Hepatocyte (in vitro differentiated cells): ENCODE measurements around the gene BHLHE23. TPM values are rescaled to one million over a fixed set of nuclear protein-coding genes. Genes with fewer than 3 reads are reported as not detected.
A peak's percentile ranks its signal among the peaks of the same experiment; 100 is the strongest.

Experiments used
- DNase-seq: peaks from one replicate; pipeline ENCODE4 v3.0.0-alpha.2; 2016; ENCODE audit warnings: low spot score
- H2AFZ ChIP-seq: fragments of 200-600 bp; sonication (generic); 2 replicates; pipeline ENCODE4 v1.6.0; 2016; ENCODE audit warnings: antibody characterized with exemption, mild to moderate bottlenecking
- H3K27ac ChIP-seq: fragments of 200-600 bp; sonication (generic); 2 replicates; pipeline ENCODE4 v1.5.1; 2016; ENCODE audit warnings: mild to moderate bottlenecking
- H3K27me3 ChIP-seq: fragments of 200-600 bp; sonication (generic); 2 replicates; pipeline ENCODE4 v1.6.1; 2016
- H3K36me3 ChIP-seq: fragments of 200-600 bp; sonication (generic); replicated peaks from 2 replicates; pipeline ENCODE4 v1.5.1; 2016; ENCODE audit warnings: low read depth; ENCODE audit not compliant: insufficient read depth
- H3K4me1 ChIP-seq: fragments of 200-600 bp; sonication (generic); 2 replicates; pipeline ENCODE4 v1.5.1; 2016; ENCODE audit warnings: mild to moderate bottlenecking, moderate library complexity; ENCODE audit not compliant: insufficient read depth
- H3K4me2 ChIP-seq: fragments of 200-600 bp; sonication (generic); 2 replicates; pipeline ENCODE4 v1.6.0; 2016
- H3K4me3 ChIP-seq: fragments of 200-600 bp; sonication (generic); 2 replicates; pipeline ENCODE4 v1.5.1; 2016; ENCODE audit warnings: mild to moderate bottlenecking
- H3K79me2 ChIP-seq: fragments of 200-600 bp; sonication (generic); 2 replicates; pipeline ENCODE4 v1.6.0; 2017; ENCODE audit warnings: mild to moderate bottlenecking
- H3K9me2 ChIP-seq: fragments of 200-600 bp; sonication (generic); replicated peaks from 2 replicates; pipeline ENCODE4 v1.6.0; 2017; ENCODE audit warnings: mild to moderate bottlenecking; ENCODE audit not compliant: insufficient read depth
- H3K9me3 ChIP-seq: fragments of 200-600 bp; sonication (generic); 2 replicates; pipeline ENCODE4 v1.5.1; 2016; ENCODE audit warnings: low read depth, mild to moderate bottlenecking
- H4K20me1 ChIP-seq: fragments of 200-600 bp; sonication (generic); 2 replicates; pipeline ENCODE4 v1.6.0; 2016; ENCODE audit warnings: mild to moderate bottlenecking; ENCODE audit not compliant: insufficient read depth, poor library complexity, severe bottlenecking
- EZH2 ChIP-seq: fragments of 200-600 bp; sonication (generic); IDR thresholded peaks from 2 replicates; pipeline ENCODE4 v1.6.1; 2016; ENCODE audit warnings: antibody characterized with exemption, mild to moderate bottlenecking, borderline replicate concordance
- EZH2phosphoT487 ChIP-seq: fragments of 200-600 bp; sonication (generic); IDR thresholded peaks from one replicate; pipeline ENCODE4 v1.6.1; 2018; ENCODE audit warnings: antibody characterized with exemption, mild to moderate bottlenecking, low read depth, moderate library complexity; ENCODE audit not compliant: unreplicated experiment, severe bottlenecking
- WGBS: methylation state at CpG from one replicate; pipeline ENCODE4 v1.1.6; 2016; ENCODE audit warnings: low lambda C conversion rate; ENCODE audit errors: missing lambda C conversion rate; 5-methylcytosine and 5-hydroxymethylcytosine counted together
- polyA plus RNA-seq: library from polyadenylated mRNA; unstranded; fragments of >200 nt; fragmentation: Nextera tagmentation; extraction: Ambion mirVana; gene quantifications from 2 replicates; pipeline ENCODE4 v1.2.1, GENCODE V29; 2016
- total RNA-seq: library from RNA; depleted of rRNA; stranded (reverse); fragments of >200 nt; gene quantifications from 2 replicates; pipeline ENCODE4 v1.2.3, GENCODE V29; 2014
- TF ChIP-seq, protein P1 (sequence below): fragments of 200-600 bp; sonication (generic); IDR thresholded peaks from 2 replicates; pipeline ENCODE4 v1.5.1; 2016; ENCODE audit warnings: antibody characterized with exemption, mild to moderate bottlenecking; ENCODE audit not compliant: poor library complexity

Gene BHLHE23
- total and polyA plus RNA-seq, 2 experiments from 2014 or later = not detected

GRCh38 chr20:63014710-63015109 lies 7.9 kb upstream of the BHLHE23 start:
- Histone ChIP-seq H3K36me3 (no peaks in the 10 kb centered on the region), H4K20me1 (no peaks in the 10 kb centered on the region), H3K4me3 (no peak overlapping the region), H3K79me2 (no peaks in the 10 kb centered on the region), H3K4me2 (no peak overlapping the region), H3K27ac (no peak overlapping the region), H3K27me3 (peaks cover 50% of the 10 kb centered on the region), H3K4me1 (no peaks in the 10 kb centered on the region), H3K9me2 (no peaks in the 10 kb centered on the region), H3K9me3 (no peaks in the 10 kb centered on the region), H2AFZ (no peak overlapping the region)
- peak; percentile 32 for DNase-seq
- no peak for TF ChIP-seq EZH2
- TF ChIP-seq EZH2phosphoT487 = no peak
- TF ChIP-seq, protein P1, sequence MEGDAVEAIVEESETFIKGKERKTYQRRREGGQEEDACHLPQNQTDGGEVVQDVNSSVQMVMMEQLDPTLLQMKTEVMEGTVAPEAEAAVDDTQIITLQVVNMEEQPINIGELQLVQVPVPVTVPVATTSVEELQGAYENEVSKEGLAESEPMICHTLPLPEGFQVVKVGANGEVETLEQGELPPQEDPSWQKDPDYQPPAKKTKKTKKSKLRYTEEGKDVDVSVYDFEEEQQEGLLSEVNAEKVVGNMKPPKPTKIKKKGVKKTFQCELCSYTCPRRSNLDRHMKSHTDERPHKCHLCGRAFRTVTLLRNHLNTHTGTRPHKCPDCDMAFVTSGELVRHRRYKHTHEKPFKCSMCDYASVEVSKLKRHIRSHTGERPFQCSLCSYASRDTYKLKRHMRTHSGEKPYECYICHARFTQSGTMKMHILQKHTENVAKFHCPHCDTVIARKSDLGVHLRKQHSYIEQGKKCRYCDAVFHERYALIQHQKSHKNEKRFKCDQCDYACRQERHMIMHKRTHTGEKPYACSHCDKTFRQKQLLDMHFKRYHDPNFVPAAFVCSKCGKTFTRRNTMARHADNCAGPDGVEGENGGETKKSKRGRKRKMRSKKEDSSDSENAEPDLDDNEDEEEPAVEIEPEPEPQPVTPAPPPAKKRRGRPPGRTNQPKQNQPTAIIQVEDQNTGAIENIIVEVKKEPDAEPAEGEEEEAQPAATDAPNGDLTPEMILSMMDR = no peak
- WGBS = 13% methylated on average over 11 of the region's 11 CpGs

DNA sequence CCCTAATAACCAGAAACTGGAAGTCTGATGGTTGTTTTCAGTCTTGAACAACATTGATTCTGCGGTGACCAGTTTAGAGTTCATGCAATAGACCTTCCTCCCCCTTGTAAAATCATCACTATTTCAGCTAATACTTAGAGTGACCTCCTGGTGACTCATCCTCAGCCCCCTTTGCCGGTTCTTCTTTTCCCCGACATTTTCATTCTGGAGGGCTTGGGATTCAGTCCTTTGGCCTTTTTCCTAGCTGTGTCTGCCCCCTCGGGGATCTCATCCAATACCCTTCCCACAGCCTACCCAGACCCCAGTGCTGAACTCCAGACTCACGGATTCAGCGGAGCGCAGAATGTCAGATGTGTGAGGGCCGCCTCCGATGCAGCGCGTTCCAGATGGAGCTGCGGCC lies 7.5 kb upstream of the BHLHE23 start:
- no peaks in the 10 kb centered on the region for H4K20me1 ChIP-seq
- H3K4me2 ChIP-seq = no peak overlapping the region
- no peaks in the 10 kb centered on the region for H3K79me2 ChIP-seq
- H3K9me3 ChIP-seq = no peaks in the 10 kb centered on the region
- H3K4me3 ChIP-seq = no peak overlapping the region
- peaks cover under 1% of the 10 kb centered on the region for H3K4me1 ChIP-seq
- TF ChIP-seq EZH2phosphoT487 (no peak), EZH2 (no peak)
- TF ChIP-seq, protein P1 = no peak
- no peaks in the 10 kb centered on the region for H3K9me2 ChIP-seq
- no peak overlapping the region for H3K27ac ChIP-seq
- 19% methylated on average over 10 of the region's 12 CpGs for WGBS
- peaks cover 54% of the 10 kb centered on the region for H3K27me3 ChIP-seq
- H3K36me3 ChIP-seq = no peaks in the 10 kb centered on the region
- DNase-seq = no peak
- no peak overlapping the region for H2AFZ ChIP-seq

DNA sequence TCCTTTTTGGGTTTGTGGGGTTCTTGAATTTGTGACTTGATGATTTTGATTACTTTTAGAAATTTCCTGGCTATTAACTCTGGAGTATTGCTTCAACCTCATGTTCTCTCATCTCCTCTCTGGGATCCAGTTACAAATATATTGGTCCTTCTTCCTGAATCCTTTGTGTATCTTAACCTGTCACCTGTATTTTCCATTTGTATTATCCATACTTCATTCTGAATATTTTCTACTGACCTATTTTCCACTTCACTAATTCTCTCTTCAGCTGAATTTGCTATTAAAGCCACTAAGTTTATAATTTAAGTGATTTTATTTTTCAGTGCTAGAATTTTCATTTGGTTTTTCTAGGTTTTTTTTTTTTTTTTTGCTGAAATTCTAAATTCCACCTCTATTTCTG lies 6.4 kb upstream of the BHLHE23 start:
- H3K4me1 ChIP-seq = peaks cover 11% of the 10 kb centered on the region
- H3K4me3 ChIP-seq = no peak overlapping the region
- no peaks in the 10 kb centered on the region for H3K36me3 ChIP-seq
- TF ChIP-seq, protein P1 = no peak
- no peak for TF ChIP-seq EZH2
- no peak for TF ChIP-seq EZH2phosphoT487
- no peaks in the 10 kb centered on the region for H3K9me3 ChIP-seq
- H3K27me3 ChIP-seq = peaks cover 62% of the 10 kb centered on the region
- DNase-seq = no peak
- no peaks in the 10 kb centered on the region for H3K79me2 ChIP-seq
- no peak overlapping the region for H3K4me2 ChIP-seq
- no peaks in the 10 kb centered on the region for H4K20me1 ChIP-seq
- no peaks in the 10 kb centered on the region for H3K9me2 ChIP-seq
- H2AFZ ChIP-seq = no peak overlapping the region
- H3K27ac ChIP-seq = no peak overlapping the region

- H3K4me1 ChIP-seq = peaks cover 11% of the 10 kb centered on the region
- no peak for DNase-seq
- no peak overlapping the region for H3K4me3 ChIP-seq
- WGBS = 61% methylated on average over 3 of the region's 3 CpGs
- H2AFZ ChIP-seq = no peak overlapping the region
- H3K27ac ChIP-seq = no peak overlapping the region
- H3K4me2 ChIP-seq = no peak overlapping the region
- no peaks in the 10 kb centered on the region for H3K79me2 ChIP-seq
- TF ChIP-seq, protein P1 = no peak
- no peaks in the 10 kb centered on the region for H4K20me1 ChIP-seq
- peaks cover 76% of the 10 kb centered on the region for H3K27me3 ChIP-seq
- no peaks in the 10 kb centered on the region for H3K9me2 ChIP-seq
- no peaks in the 10 kb centered on the region for H3K36me3 ChIP-seq
- no peaks in the 10 kb centered on the region for H3K9me3 ChIP-seq
These were observed 5.0 kb upstream of the BHLHE23 start for GRCh38 chr20:63011798-63012197.
